SK-N-MC (cell line): Measurements from ENCODE around the gene LRFN2.

Experiments used
- EZH2 ChIP-seq: fragments of 200-600 bp; sonication (generic); IDR thresholded peaks from one replicate; pipeline ENCODE4 v1.6.1; 2017; ENCODE audit warnings: antibody characterized with exemption
- POLR2AphosphoS5 ChIP-seq: IDR thresholded peaks from 2 replicates; pipeline ENCODE4 v1.6.1; 2012; ENCODE audit warnings: mild to moderate bottlenecking, low read depth, low read length, borderline replicate concordance

GRCh38 chr6:40417031-40417430, 170.1 kb downstream of the LRFN2 start:
- TF ChIP-seq EZH2 = no peak
- no peak for TF ChIP-seq POLR2AphosphoS5
